Kidney epithelial cell (primary cell): Measurements from ENCODE around the gene SHISA8. TPM values are rescaled to one million over a fixed set of nuclear protein-coding genes. Genes with fewer than 3 reads are reported as not detected.

Source experiments
- DNase-seq: peaks from one replicate; pipeline ENCODE4 v3.0.0-alpha.2; 2010; ENCODE audit warnings: low read depth
- H3K27me3 ChIP-seq: 2 replicates; pipeline ENCODE4 v1.6.0; 2011; ENCODE audit warnings: low read length; ENCODE audit not compliant: control insufficient read depth, insufficient read depth
- H3K36me3 ChIP-seq: 2 replicates; pipeline ENCODE4 v1.5.1; 2011; ENCODE audit warnings: low read length; ENCODE audit not compliant: control insufficient read depth, insufficient read depth
- H3K4me3 ChIP-seq: 2 replicates; pipeline ENCODE4 v1.5.1; 2011; ENCODE audit warnings: low read depth, mild to moderate bottlenecking, control low read depth, low read length
- total RNA-seq: library from RNA; depleted of rRNA; stranded (reverse); fragments of >200 nt; gene quantifications from 2 replicates; pipeline ENCODE4 v1.2.3, GENCODE V29; 2015
- TF ChIP-seq, protein P1 (sequence below): IDR thresholded peaks from 2 replicates; pipeline ENCODE4 v1.5.1; 2011; ENCODE audit warnings: mild to moderate bottlenecking, moderate library complexity, low read length, control low read depth, inconsistent platforms; ENCODE audit not compliant: insufficient read depth, poor library complexity, severe bottlenecking

Gene SHISA8
- total RNA-seq, result not detected in 2 replicates

DNA sequence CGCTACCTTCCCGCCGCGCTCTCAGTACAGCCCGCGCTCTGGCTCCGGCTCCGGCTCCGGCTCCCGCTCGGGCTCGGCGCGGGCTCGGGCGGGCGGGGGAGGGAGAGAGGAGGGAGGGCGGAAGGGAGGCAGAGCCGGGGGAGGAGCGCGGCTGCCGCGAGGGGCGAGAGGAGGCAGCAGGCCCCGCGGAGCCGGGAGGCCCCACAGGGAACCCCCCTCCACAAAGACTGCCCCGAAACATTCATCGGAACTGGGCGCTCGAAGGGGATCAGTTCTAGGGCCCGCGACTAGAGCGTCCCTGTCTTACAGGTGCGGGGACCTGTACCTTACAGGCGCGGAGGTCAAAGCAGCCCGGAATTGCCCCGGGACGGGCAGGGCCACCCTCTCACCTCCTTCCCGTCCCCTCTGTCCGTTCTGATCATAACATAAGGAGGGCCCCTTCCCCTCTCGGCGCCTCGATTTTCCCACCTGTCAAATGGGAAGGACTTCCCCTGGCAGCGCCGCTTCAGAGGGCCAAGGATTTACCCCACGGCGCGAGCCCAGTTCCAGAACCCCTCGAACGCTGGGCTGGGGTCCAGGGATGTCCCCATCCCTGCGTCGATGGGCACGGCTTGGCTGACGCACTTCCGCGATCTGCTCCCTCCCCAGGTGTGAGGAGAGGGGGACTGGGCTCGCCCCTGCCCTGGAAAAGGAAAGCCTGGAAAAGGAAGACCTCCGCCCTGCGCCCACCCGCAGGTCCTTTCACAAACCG, at the start of gene SHISA8:
SHISA8 (minus strand) TSS at position 40 of the 751 bp plus-strand sequence. CDS start 407 bp downstream, outside the sequence.
- Histone ChIP-seq H3K4me3 (peak within 1 kb of the TSS; percentile 4), H3K27me3 (peaks cover 61% of the 10 kb centered on the region), H3K36me3 (no peaks in the 10 kb centered on the region)
- TF ChIP-seq, protein P1, sequence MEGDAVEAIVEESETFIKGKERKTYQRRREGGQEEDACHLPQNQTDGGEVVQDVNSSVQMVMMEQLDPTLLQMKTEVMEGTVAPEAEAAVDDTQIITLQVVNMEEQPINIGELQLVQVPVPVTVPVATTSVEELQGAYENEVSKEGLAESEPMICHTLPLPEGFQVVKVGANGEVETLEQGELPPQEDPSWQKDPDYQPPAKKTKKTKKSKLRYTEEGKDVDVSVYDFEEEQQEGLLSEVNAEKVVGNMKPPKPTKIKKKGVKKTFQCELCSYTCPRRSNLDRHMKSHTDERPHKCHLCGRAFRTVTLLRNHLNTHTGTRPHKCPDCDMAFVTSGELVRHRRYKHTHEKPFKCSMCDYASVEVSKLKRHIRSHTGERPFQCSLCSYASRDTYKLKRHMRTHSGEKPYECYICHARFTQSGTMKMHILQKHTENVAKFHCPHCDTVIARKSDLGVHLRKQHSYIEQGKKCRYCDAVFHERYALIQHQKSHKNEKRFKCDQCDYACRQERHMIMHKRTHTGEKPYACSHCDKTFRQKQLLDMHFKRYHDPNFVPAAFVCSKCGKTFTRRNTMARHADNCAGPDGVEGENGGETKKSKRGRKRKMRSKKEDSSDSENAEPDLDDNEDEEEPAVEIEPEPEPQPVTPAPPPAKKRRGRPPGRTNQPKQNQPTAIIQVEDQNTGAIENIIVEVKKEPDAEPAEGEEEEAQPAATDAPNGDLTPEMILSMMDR, result no peak
- DNase-seq, result no peak

DNA sequence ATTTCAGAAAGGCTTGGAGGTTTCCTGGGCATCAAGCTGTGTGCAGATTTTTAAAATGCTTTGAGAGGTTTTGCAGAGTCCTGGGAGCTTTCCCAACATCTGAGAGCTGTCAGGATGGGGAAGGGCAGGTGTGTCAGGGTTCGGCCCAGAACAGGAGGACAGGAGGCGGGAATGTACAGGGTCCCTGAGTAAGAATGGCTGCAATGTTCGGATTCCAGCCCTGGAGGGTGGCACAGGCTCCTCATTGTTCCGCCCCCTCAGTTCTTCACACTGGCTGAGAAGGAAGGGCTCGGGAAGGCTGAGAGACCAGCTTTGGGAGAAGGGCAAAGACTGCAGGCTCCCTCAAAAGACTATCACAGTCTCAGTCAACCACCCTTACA, 49.2 kb upstream of the SHISA8 start:
- peaks cover 2% of the 10 kb centered on the region for H3K27me3 ChIP-seq
- no peak for DNase-seq
- H3K36me3 ChIP-seq, result no peaks in the 10 kb centered on the region
- TF ChIP-seq, protein P1, result no peak
- no peak overlapping the region for H3K4me3 ChIP-seq

GRCh38 chr22:41963453-41964111, 48.7 kb upstream of the SHISA8 start:
- no peaks in the 10 kb centered on the region for H3K36me3 ChIP-seq
- no peak for DNase-seq
- TF ChIP-seq, protein P1, result no peak

GRCh38 chr22:41957941-41958556, 43.2 kb upstream of the SHISA8 start:
- TF ChIP-seq, protein P1, result no peak
- Histone ChIP-seq H3K36me3 (no peaks in the 10 kb centered on the region), H3K4me3 (no peak overlapping the region), H3K27me3 (no peaks in the 10 kb centered on the region)
- no peak for DNase-seq

More at GRCh38 chr22:41963453-41964111, 48.7 kb upstream of the SHISA8 start:
- Histone ChIP-seq H3K27me3 (no peaks in the 10 kb centered on the region), H3K4me3 (no peak overlapping the region)

DNA sequence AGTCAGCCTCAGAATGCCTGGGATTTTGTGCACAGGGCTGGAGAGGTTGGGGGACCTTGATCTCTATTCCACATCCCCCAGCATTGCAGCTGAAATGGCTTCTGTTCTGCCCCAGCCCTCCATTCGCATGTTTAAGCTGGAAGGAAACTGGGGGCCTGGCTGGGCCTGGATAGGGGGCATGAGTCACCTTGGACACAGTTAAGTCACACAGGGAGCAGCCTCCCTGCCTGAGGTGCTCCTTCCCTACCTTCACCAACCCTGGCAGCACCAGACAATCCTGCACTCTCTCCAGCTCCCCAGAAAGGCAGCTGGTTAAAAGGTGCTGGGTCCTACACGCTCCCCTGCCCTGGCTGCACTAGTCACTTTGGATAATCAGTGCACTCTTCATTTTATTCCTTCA, 37.8 kb upstream of the SHISA8 start:
- TF ChIP-seq, protein P1, result no peak
- no peak for DNase-seq
- no peaks in the 10 kb centered on the region for H3K27me3 ChIP-seq
- H3K36me3 ChIP-seq, result no peaks in the 10 kb centered on the region
- H3K4me3 ChIP-seq, result no peak overlapping the region
